ENCODE data around the gene DDIT4.

- TF ChIP-seq GATA2 (IDR thresholded peaks at IDR 0.05; ENCODE audit: low read depth, low read length) = no peak
- no peak for TF ChIP-seq GATA3 (IDR thresholded peaks at IDR 0.05; ENCODE audit: low read depth, low read length)
Observed at GRCh38 chr10:72228318-72228751, 45.4 kb upstream of the DDIT4 start.
